HepG2 (cell line): ENCODE results near the gene DNASE1L2. TPM values are rescaled to one million over a fixed set of nuclear protein-coding genes. Genes with fewer than 3 reads are reported as not detected.

Experiments used
- ATAC-seq: fragments of 200-7000 bp; cut with Tn5 transposase; 3 replicates; pipeline ENCODE4 v1.9.1; 2020; ENCODE audit warnings: mild to moderate bottlenecking, moderate library complexity
- BruUV-seq: library from RNA; stranded (reverse); fragments of 400-500 nt; replicated peaks from 2 replicates; lab custom pipeline; 2021; lab: Mats Ljungman, UMichigan
- CTCF ChIA-PET: fragments of 300-600 bp; formaldehyde crosslinking; extraction: SDS; loops from one replicate; lab custom pipeline; 2021; ENCODE audit warnings: low total read pairs, inconsistent platforms, low intra/inter-chr PET ratio; lab: Yijun Ruan, JAX
- POLR2A ChIA-PET: fragments of 350-600 bp; sonication (Branson Sonifier 250); formaldehyde crosslinking; loops from one replicate; lab custom pipeline; 2020; ENCODE audit warnings: antibody characterized with exemption, inconsistent platforms; lab: Yijun Ruan, JAX
- DNase-seq: peaks from one replicate; pipeline ENCODE4 v3.0.0-alpha.2; 2015; ENCODE audit warnings: low spot score
- FAIRE-seq: peaks from 3 replicates; lab custom pipeline; 2011; peaks lifted over from hg19 to GRCh38; lab: Jason Lieb, UNC
- H2AFZ ChIP-seq: one replicate; pipeline ENCODE4 v1.6.1; 2011; ENCODE audit warnings: low read length, inconsistent platforms
- H3K27ac ChIP-seq: fragments of 300-600 bp; 3 replicates; pipeline ENCODE4 v1.8.0; 2011; ENCODE audit warnings: mixed run types, mild to moderate bottlenecking, mixed read lengths, low read length, inconsistent platforms; ENCODE audit not compliant: insufficient read depth; ENCODE audit errors: extremely low read length
- H3K27me3 ChIP-seq, 2 experiments: fragments of 200-600 bp in 1 of 2; 2 replicates in 1 of 2; 3 replicates in 1 of 2; pipeline versions ENCODE4 v1.6.0 to v1.8.0; 2011; ENCODE audit warnings: low read length in 2 of 2, mild to moderate bottlenecking in 2 of 2, moderate library complexity in 2 of 2, inconsistent platforms in 1 of 2; ENCODE audit not compliant: insufficient read depth in 2 of 2, control insufficient read depth in 1 of 2
- H3K36me3 ChIP-seq, 2 experiments: fragments of 200-600 bp in 1 of 2; replicated peaks in 1 of 2; 2 replicates in 1 of 2; 3 replicates in 1 of 2; pipeline versions ENCODE4 v1.5.1 to v1.8.0; 2011; ENCODE audit warnings: low read length in 2 of 2, inconsistent platforms in 1 of 2; ENCODE audit not compliant: insufficient read depth in 2 of 2, control insufficient read depth in 1 of 2
- H3K4me1 ChIP-seq: 2 replicates; pipeline ENCODE4 v1.5.1; 2012; ENCODE audit warnings: low read length, inconsistent platforms; ENCODE audit not compliant: insufficient read depth
- H3K4me2 ChIP-seq: 2 replicates; pipeline ENCODE4 v1.6.0; 2011; ENCODE audit warnings: low read depth, low read length, inconsistent platforms
- H3K4me3 ChIP-seq, 3 experiments: fragments of 200-600 bp in 1 of 3; sonication (generic), shearing (Covaris generic) in 1 of 3; replicated peaks in 1 of 3; 2 replicates each; pipeline ENCODE4 v1.5.1; 2011 to 2016; ENCODE audit warnings: low read length in 3 of 3, inconsistent platforms in 2 of 3, low read depth in 2 of 3, mild to moderate bottlenecking in 2 of 3, control low read depth in 1 of 3, mixed read lengths in 1 of 3; ENCODE audit not compliant: insufficient read depth in 1 of 3
- H3K79me2 ChIP-seq: one replicate; pipeline ENCODE4 v1.6.1; 2011; ENCODE audit warnings: low read length, inconsistent platforms; ENCODE audit not compliant: insufficient read depth
- H3K9ac ChIP-seq: 2 replicates; pipeline ENCODE4 v1.6.0; 2011; ENCODE audit warnings: mild to moderate bottlenecking, low read depth, low read length, inconsistent platforms; ENCODE audit not compliant: insufficient read depth
- H3K9me3 ChIP-seq: 2 replicates; pipeline ENCODE4 v1.5.1; 2012; ENCODE audit warnings: mild to moderate bottlenecking, low read length
- H4K20me1 ChIP-seq: 2 replicates; pipeline ENCODE4 v1.6.0; 2011; ENCODE audit warnings: inconsistent platforms, mild to moderate bottlenecking, low read length, moderate library complexity; ENCODE audit not compliant: insufficient read depth
- HES4 ChIP-seq: sonication (generic); formaldehyde crosslinking; IDR thresholded peaks from 2 replicates; pipeline ENCODE4 v1.9.0; 2021; ENCODE audit warnings: mild to moderate bottlenecking, missing genetic modification reagents, borderline replicate concordance
- HOXA3 ChIP-seq: sonication (generic); formaldehyde crosslinking; IDR thresholded peaks from 2 replicates; pipeline ENCODE4 v1.5.0; 2020; ENCODE audit warnings: missing genetic modification reagents
- NCOR1 ChIP-seq: fragments of 200-600 bp; sonication (generic); IDR thresholded peaks from 2 replicates; pipeline ENCODE4 v1.7.0; 2017; ENCODE audit warnings: antibody characterized with exemption, low read length, borderline replicate concordance
- NR2F1 ChIP-seq, 2 experiments: fragments of 450-650 bp in 1 of 2; formaldehyde crosslinking in 1 of 2; IDR thresholded peaks; 2 replicates each; pipeline versions ENCODE4 v1.5.0 to v1.6.1; 2016 to 2020; ENCODE audit warnings: mild to moderate bottlenecking in 1 of 2, missing compliant biosample characterization in 1 of 2, missing genetic modification reagents in 1 of 2, moderate library complexity in 1 of 2
- NR2F6 ChIP-seq, 2 experiments: IDR thresholded peaks; 2 replicates each; pipeline ENCODE4 v1.6.1; 2016; ENCODE audit warnings: antibody characterized with exemption in 1 of 2, mild to moderate bottlenecking in 1 of 2
- PHF20 ChIP-seq: sonication (generic); formaldehyde crosslinking; IDR thresholded peaks from 2 replicates; pipeline ENCODE4 v1.5.0; 2020; ENCODE audit warnings: mild to moderate bottlenecking, missing genetic modification reagents
- PHF21A ChIP-seq: sonication (generic); formaldehyde crosslinking; IDR thresholded peaks from 2 replicates; pipeline ENCODE4 v1.5.0; 2020; ENCODE audit warnings: mild to moderate bottlenecking, missing genetic modification reagents
- RXRA ChIP-seq: sonication (generic); formaldehyde crosslinking; IDR thresholded peaks from 2 replicates; pipeline ENCODE4 v1.5.1; 2020; ENCODE audit warnings: missing genetic modification reagents
- TEAD3 ChIP-seq: optimal IDR thresholded peaks from 2 replicates; pipeline ENCODE3; 2016; ENCODE audit warnings: borderline replicate concordance
- YEATS4 ChIP-seq: sonication (generic); formaldehyde crosslinking; IDR thresholded peaks from 2 replicates; pipeline ENCODE4 v1.4.0; 2020; ENCODE audit warnings: missing genetic modification reagents, borderline replicate concordance
- ZBTB10 ChIP-seq: sonication (generic); formaldehyde crosslinking; IDR thresholded peaks from 2 replicates; pipeline ENCODE4 v1.4.0; 2020; ENCODE audit warnings: missing genetic modification reagents, borderline replicate concordance
- ZNF143 ChIP-seq: sonication (generic); formaldehyde crosslinking; IDR thresholded peaks from 2 replicates; pipeline ENCODE4 v1.4.0; 2020; ENCODE audit warnings: missing genetic modification reagents
- ZNF740 ChIP-seq: sonication (generic); formaldehyde crosslinking; IDR thresholded peaks from 2 replicates; pipeline ENCODE4 v1.4.0; 2020; ENCODE audit warnings: missing genetic modification reagents
- ZNF766 ChIP-seq: sonication (generic); formaldehyde crosslinking; IDR thresholded peaks from 2 replicates; pipeline ENCODE4 v1.5.0; 2020; ENCODE audit warnings: missing genetic modification reagents, borderline replicate concordance
- WGBS: methylation state at CpG from one replicate; pipeline ENCODE4 v1.1.6; 2017; ENCODE audit warnings: low lambda C conversion rate; 5-methylcytosine and 5-hydroxymethylcytosine counted together
- in situ Hi-C: cut with HindIII; loops from 2 replicates; pipeline ENCODE4 v1.10.0; 2017; ENCODE audit warnings: low pct_unique_long_range_greater_than_20kb; ENCODE audit not compliant: extremely low pct_ligation_motif_present
- intact Hi-C: fragments of 100-400 bp; cut with micrococcal nuclease; formaldehyde crosslinking; loops from one replicate; pipeline ENCODE4 v1.10.0; 2022; ENCODE audit not compliant: unreplicated experiment
- polyA plus RNA-seq, 8 experiments: library from polyadenylated mRNA; depleted of rRNA in 3 of 8; stranded (reverse) in 7 of 8; unstranded in 1 of 8; fragments of >200 nt; fragmentation: Illumina TruSeq in 4 of 8; extraction: Trizol in 4 of 8; gene quantifications; 2 replicates each; pipeline versions ENCODE4 v1.2.1 to v1.2.3, GENCODE V29; 2011 to 2016; ENCODE audit warnings: low read depth in 4 of 8, missing spikeins in 1 of 8, mixed read lengths in 1 of 8; ENCODE audit not compliant: insufficient read depth in 1 of 8
- total RNA-seq, 5 experiments: library from RNA; depleted of rRNA; stranded (reverse); fragments of >200 nt; fragmentation: Illumina TruSeq; extraction: Trizol; gene quantifications; 2 replicates each; pipeline ENCODE4 v1.2.3, GENCODE V29; 2016; ENCODE audit warnings: low read depth in 1 of 5
- TF ChIP-seq, protein P1 (sequence below): sonication (generic); formaldehyde crosslinking; IDR thresholded peaks from 2 replicates; pipeline ENCODE4 v1.5.0; 2020; ENCODE audit warnings: mild to moderate bottlenecking, missing genetic modification reagents

Gene DNASE1L2
- total and polyA plus RNA-seq, 2 of the 13 experiments (the other 11 are each of a cell fraction or from before 2014, with no cell fraction given): 0.44 to 0.50 TPM

DNA sequence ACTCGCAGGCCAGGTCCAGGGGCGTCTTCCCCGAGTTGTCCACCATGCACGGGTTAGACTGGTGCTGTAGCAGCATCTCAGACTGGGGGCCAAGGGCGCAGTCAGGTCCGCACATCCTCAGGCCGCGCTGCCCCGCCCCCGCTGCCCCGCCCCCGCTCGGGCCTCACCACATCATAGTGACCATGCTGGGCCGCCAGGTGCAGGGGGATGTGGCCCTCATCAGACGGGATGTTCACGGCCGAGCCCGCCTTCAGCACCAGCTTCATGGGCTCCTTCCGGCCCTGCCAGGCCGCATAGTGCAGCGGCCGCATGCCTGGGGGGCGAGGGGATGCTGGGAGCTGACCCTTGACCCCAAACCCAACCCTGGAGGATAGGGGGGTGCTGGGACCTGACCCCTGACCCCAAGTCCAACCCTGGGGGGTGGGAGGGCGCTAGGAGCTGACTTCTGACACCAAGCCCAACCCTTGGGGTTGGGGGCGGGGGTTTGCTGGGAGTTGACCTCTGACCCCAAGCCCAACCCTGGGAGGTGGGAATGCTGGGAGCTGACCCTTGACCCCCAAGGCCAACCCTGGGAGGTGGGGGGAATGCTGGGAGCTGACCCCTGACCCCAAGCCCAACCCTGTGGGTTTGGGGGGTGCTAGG, 46.9 kb upstream of the DNASE1L2 start:
- Histone ChIP-seq H3K79me2 (no peaks in the 10 kb centered on the region), H3K4me1 (peaks cover 38% of the 10 kb centered on the region), H3K27ac (peak overlapping the region; percentile 48), H3K9me3 (no peaks in the 10 kb centered on the region), H4K20me1 (no peaks in the 10 kb centered on the region), H3K4me2 (no peak overlapping the region), H3K4me3 (no peak overlapping the region), H3K9ac (no peak overlapping the region), H3K36me3 (no peaks in the 10 kb centered on the region), H2AFZ (no peak overlapping the region), H3K27me3 (0 out of 5 replicates have a peak, but pooled peaks cover 0 to 5% of the 10 kb centered on the region in 2 experiments)
- BruUV-seq: no TSS peak
- ChIA-PET POLR2A (interaction anchor here (0.9 to 3.5 kb wide), 6 partner anchors 15 to 62 kb away, joined by 3 to 29 read pairs (median 4); partner anchors contain the start of genes ECI1, PGP and TRAF7), CTCF (no interaction called here)
- DNase-seq: no peak
- FAIRE-seq: no peak
- in situ Hi-C loops: no loop called here
- 49% methylated on average over 4 of the region's 25 CpGs for WGBS
- ATAC-seq: peak; percentile 20
- intact Hi-C loops: no loop called here
- 0 out of 2 replicates have a peak, but pooled peaks have one; percentile 15 for TF ChIP-seq RXRA
- TF ChIP-seq HOXA3: 0 out of 2 replicates have a peak, but pooled peaks have one; percentile 39
- TF ChIP-seq ZBTB10: 0 out of 2 replicates have a peak, but pooled peaks have one; percentile 56
- TF ChIP-seq NR2F1 (CRISPR knock-in tag; IDR thresholded peaks at IDR 0.05): peak; percentile 53 to 80; a peak in 3 of 4 replicates
- TF ChIP-seq TEAD3 (CRISPR knock-in tag): peak; percentile 24
- TF ChIP-seq PHF20 (CRISPR knock-in tag): peak; percentile 28; the same call in 1 of the 2 replicates
- no peak for TF ChIP-seq HES4
- peak; percentile 74 for TF ChIP-seq ZNF143 (CRISPR knock-in tag)
- TF ChIP-seq YEATS4 (CRISPR knock-in tag): peak; percentile 23; the same call in 1 of the 2 replicates
- no peak for TF ChIP-seq ZNF766 (CRISPR knock-in tag)
- TF ChIP-seq PHF21A: no peak
- TF ChIP-seq, protein P1, sequence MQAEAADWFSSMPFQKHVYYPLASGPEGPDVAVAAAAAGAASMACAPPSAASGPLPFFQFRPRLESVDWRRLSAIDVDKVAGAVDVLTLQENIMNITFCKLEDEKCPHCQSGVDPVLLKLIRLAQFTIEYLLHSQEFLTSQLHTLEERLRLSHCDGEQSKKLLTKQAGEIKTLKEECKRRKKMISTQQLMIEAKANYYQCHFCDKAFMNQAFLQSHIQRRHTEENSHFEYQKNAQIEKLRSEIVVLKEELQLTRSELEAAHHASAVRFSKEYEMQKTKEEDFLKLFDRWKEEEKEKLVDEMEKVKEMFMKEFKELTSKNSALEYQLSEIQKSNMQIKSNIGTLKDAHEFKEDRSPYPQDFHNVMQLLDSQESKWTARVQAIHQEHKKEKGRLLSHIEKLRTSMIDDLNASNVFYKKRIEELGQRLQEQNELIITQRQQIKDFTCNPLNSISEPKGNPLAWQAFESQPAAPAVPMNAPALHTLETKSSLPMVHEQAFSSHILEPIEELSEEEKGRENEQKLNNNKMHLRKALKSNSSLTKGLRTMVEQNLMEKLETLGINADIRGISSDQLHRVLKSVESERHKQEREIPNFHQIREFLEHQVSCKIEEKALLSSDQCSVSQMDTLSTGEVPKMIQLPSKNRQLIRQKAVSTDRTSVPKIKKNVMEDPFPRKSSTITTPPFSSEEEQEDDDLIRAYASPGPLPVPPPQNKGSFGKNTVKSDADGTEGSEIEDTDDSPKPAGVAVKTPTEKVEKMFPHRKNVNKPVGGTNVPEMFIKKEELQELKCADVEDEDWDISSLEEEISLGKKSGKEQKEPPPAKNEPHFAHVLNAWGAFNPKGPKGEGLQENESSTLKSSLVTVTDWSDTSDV (CRISPR knock-in tag): no peak
- peak; percentile 65; the same call in 1 of the 2 replicates for TF ChIP-seq ZNF740
- TF ChIP-seq NR2F6 (IDR thresholded peaks at IDR 0.05): peak; percentile 94
- TF ChIP-seq NR2F6 (CRISPR knock-in tag; IDR thresholded peaks at IDR 0.05): peak; percentile 76
- TF ChIP-seq NCOR1: peak; percentile 40; the same call in 1 of the 2 replicates
